ENCODE measurements around the gene RRP1.
A peak's percentile ranks its signal among the peaks of the same experiment; 100 is the strongest.

The RRP1 gene

DNA sequence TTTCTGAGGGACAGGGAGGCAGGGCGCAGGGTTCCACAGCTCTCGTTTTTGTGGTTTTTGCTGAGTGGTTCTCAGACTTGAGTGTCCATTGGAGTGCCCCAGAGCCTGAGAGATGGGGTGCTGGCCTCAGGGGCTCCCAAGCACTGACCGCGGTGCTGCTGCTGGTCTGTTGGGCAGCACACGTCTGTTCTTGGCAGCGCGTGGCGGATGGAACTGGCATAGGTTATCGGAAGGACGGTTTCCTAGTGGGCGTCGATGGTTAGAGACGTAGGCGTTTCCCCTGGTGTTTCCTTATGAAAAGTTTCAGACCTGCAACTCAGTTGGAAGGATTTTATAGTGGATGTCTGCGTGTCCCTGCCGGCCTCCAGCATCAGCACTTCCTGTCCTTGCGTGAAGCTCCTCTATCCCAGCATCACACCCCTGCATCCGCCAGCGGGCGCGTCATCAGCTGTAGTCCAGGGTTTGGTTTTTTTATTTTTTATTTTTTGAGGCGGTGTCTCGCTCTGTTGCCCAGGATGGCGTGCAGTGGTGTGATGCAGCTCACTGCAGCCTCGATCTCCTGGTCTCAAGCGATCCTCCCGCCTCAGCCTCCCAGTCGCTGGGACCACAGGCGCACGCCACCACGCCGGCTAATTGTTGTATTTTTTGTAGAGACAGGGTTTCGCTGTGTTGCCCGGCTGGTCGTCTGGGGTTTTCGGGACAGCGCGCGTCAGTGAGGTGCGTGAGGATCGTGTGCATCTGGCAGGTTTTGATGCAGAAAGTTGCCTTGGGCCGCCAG, 11.8 kb downstream of the RRP1 start:
- H3K36me3 Mint-ChIP-seq: peaks cover 86% of the 10 kb centered on the region
- H3K27me3 Mint-ChIP-seq: no peaks in the 10 kb centered on the region
- no peak overlapping the region for H3K4me3 Mint-ChIP-seq
- H3K4me1 Mint-ChIP-seq: peaks cover 28% of the 10 kb centered on the region
- ATAC-seq: no peak
- H3K27ac Mint-ChIP-seq: no peak overlapping the region
- H3K9me3 Mint-ChIP-seq: no peaks in the 10 kb centered on the region

DNA sequence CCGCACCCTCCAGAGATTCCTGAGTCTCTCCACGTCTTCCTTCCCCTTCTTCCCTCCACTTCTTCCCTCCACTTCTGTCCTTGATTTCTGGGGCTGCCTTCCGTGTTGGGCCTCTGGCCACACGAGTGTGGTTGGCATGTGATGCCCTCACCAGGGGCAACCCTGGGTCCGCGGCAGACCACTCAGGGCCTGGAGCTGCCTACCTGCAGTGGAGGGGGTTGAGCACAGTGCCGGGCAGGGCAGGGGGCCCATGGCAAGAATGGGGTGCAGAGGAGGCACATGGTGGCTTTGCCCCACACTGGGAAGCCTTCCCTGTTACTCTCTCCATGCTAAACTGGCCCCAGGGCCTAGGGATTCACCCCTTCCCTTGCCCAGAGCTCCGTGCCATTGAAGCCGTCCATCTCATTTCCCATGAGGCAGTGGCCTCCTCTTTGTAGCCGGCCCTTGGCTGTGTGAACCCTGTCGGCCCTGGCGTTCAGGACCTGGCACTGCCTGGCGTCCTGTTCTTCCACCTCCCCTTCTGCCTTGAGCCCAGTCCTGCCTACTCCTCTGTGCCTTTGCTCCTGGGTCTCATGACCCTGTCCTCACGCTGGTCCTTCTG, 13.4 kb downstream of the RRP1 start:
- Mint-ChIP-seq H3K27ac (peak overlapping the region; percentile 89), H3K4me3 (no peak overlapping the region), H3K9me3 (no peaks in the 10 kb centered on the region), H3K27me3 (no peaks in the 10 kb centered on the region), H3K36me3 (peaks cover 72% of the 10 kb centered on the region), H3K4me1 (peaks cover 39% of the 10 kb centered on the region)
- no peak for ATAC-seq

DNA sequence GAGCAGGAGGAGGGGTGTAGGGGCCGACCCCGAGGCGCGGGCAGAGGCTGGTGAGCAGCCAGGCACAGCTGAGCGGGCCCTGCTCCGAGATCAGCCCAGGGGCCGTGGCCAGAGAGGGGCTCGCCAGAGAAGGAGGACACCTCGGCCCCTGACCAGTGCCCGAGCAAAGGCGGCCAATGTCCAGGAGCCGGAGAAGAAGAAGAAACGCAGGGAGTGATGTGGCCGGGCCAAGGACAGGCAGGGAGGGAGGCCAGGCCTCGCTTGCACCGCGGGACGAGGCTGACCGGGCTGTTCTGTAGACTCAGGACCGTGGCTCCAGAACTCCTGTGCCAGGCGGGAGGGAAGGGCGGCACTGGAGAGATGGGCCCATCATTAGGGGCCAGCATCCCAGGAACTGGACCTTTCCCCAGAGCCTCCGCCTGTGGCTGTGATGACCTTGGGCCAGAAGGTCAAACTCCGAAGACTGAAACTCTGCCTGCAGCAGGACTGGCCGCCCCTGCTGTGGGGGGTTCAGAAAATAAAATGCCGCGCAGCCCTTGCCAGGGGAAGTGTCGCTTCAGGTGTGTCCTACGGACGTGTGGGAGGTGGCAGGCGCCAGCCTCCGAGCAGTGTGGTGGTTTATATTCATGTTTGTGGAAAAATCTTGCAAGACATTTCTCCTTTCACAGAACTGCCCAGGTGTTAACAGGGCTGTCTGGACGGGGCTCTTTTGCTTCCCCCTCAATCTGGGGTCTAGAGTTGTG, 14.4 kb downstream of the RRP1 start:
- Mint-ChIP-seq H3K9me3 (no peaks in the 10 kb centered on the region), H3K27ac (peak overlapping the region; percentile 89), H3K4me3 (no peak overlapping the region), H3K27me3 (no peaks in the 10 kb centered on the region), H3K4me1 (peaks cover 39% of the 10 kb centered on the region), H3K36me3 (peaks cover 63% of the 10 kb centered on the region)
- no peak for ATAC-seq

DNA sequence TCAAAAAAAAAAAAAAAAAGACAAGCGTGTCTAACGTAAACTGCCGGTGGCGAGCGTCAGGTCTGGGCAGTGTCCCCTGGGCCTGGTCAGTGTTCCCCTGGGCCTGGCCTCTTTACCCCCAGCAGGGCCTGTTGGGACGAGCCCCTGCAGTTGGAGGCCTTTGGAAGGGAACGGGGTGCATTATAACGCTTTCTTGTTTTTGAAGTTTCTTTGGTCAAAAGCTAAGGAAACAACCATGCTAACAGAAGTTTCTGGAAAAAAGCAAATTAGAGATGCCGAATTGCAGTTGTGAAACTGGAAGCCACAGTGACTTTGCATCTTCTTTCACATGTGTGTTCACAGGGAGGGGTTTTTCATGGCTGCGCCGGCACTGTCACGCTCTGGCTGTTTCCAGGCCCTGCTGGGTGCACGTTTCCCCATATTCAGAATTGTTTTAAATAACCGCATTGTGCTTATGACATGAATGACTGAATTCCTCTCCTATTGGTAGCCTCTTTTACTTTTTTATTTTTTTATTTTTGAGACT, 16.0 kb downstream of the RRP1 start:
- peaks cover 49% of the 10 kb centered on the region for H3K4me1 Mint-ChIP-seq
- H3K27ac Mint-ChIP-seq: peak overlapping the region; percentile 89
- peaks cover 55% of the 10 kb centered on the region for H3K36me3 Mint-ChIP-seq
- ATAC-seq: peak; percentile 97
- H3K27me3 Mint-ChIP-seq: peaks cover 12% of the 10 kb centered on the region
- no peaks in the 10 kb centered on the region for H3K9me3 Mint-ChIP-seq
- peak overlapping the region; percentile 48 for H3K4me3 Mint-ChIP-seq

DNA sequence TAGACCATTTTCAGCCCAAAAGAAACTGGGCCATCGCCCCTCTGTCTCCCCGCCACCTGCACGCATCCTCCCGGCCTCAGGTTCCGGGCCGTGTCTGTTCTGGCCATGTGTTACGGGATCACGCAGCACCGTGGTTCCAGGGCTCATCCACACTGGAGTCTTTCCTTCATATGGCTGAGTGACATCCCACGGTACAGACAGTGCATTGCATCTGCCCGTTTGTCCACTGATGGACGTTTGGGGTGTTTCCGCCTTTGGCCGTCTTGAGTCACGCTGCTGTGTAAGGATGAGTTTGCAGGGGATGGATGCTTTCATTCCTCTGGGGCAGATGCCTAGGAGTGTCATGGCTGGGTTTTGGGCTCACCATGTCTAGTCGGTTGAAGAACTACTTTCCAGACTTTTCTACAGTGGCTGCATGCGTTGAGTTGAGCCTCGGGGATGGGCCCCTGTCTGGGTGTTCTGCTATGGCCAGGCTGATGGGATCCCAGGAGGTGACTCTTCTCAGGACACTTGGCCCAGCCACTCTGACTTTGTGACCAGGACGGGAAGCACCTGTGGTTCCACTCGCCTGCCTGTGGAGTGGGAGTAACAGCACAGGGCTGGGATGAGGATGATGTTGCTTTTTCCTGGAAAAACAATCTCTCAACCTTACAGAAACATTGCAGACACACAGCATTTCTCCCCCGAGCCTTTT, 16.8 kb downstream of the RRP1 start:
- H3K27me3 Mint-ChIP-seq: peaks cover 20% of the 10 kb centered on the region

GRCh38 chr21:43808367-43808766, 19.0 kb downstream of the RRP1 start:
- H3K27ac Mint-ChIP-seq: no peak overlapping the region
- peaks cover 64% of the 10 kb centered on the region for H3K4me1 Mint-ChIP-seq
- peaks cover 31% of the 10 kb centered on the region for H3K36me3 Mint-ChIP-seq
- no peak for ATAC-seq
- H3K9me3 Mint-ChIP-seq: no peaks in the 10 kb centered on the region
- H3K27me3 Mint-ChIP-seq: peaks cover 32% of the 10 kb centered on the region
- no peak overlapping the region for H3K4me3 Mint-ChIP-seq

More for the DNA sequence above, 16.8 kb downstream of the RRP1 start:
- peaks cover 53% of the 10 kb centered on the region for H3K36me3 Mint-ChIP-seq
- ATAC-seq: no peak
- H3K4me1 Mint-ChIP-seq: peaks cover 58% of the 10 kb centered on the region
- H3K27ac Mint-ChIP-seq: peak overlapping the region; percentile 89
- H3K4me3 Mint-ChIP-seq: peak overlapping the region; percentile 48
- H3K9me3 Mint-ChIP-seq: no peaks in the 10 kb centered on the region

GRCh38 chr21:43808832-43809251, 19.5 kb downstream of the RRP1 start:
- no peak overlapping the region for H3K27ac Mint-ChIP-seq

DNA sequence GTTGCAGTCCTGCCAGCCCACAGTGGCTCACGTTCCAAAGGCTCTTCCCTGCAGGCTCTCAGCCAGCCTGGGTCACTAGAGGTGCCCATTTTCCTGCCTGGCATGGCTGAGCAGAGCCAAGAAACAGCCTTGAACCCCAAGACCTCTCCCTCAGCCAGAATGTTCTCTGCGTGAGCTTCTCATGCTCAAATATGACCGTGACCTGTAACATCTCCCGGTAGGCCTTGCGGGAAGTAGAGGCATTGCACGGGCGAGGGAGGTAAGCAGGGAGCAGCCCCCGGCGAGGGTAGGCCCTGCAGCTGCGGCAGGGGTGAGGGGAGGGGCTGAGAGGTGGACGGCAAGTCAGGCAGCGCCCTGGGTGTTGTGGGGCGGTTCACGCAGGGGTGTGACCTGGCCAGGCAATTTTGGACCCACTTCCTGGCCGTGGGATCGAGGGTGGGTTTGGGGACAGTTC, 20.0 kb downstream of the RRP1 start:
- no peak overlapping the region for H3K27ac Mint-ChIP-seq
- no peaks in the 10 kb centered on the region for H3K9me3 Mint-ChIP-seq
- H3K27me3 Mint-ChIP-seq: peaks cover 36% of the 10 kb centered on the region
- peaks cover 23% of the 10 kb centered on the region for H3K36me3 Mint-ChIP-seq
- H3K4me1 Mint-ChIP-seq: peaks cover 56% of the 10 kb centered on the region
- no peak overlapping the region for H3K4me3 Mint-ChIP-seq
- no peak for ATAC-seq

More at GRCh38 chr21:43808832-43809251, 19.5 kb downstream of the RRP1 start:
- H3K36me3 Mint-ChIP-seq: peaks cover 27% of the 10 kb centered on the region
- no peak for ATAC-seq
- H3K4me1 Mint-ChIP-seq: peaks cover 59% of the 10 kb centered on the region
- H3K9me3 Mint-ChIP-seq: no peaks in the 10 kb centered on the region
- H3K4me3 Mint-ChIP-seq: no peak overlapping the region
- peaks cover 32% of the 10 kb centered on the region for H3K27me3 Mint-ChIP-seq

DNA sequence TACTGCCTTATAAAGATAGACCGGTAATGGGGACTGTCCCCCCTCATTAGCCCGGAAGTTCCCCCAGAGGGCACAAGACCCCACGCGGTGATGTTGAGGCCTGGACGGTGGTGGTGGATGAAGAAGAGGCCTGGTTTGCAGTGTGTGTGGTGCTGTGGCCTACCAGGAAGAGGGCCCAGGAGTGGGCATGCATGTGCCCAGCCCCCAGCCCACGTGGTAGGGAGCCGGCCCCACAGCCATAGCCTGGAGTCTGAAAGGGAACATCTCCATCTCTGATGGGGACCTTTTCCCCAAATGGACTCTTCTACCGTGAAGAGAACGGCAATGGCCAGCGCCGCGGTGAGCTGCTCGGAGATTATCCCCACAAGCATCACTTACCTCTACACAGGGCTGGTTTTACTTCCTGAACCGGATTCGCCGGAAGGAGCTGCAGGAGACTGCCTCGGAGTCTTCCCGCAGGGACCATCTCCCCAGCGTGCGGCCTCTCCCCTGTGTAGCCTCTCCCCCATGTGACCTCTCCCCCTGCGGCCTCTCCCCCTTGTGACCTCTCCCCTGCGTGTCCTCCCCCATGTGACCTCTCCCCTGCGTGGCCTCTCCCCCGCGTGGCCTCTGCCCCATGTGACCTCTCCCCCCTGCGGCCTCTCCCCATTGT, 20.6 kb downstream of the RRP1 start:
- ATAC-seq: no peak
- Mint-ChIP-seq H3K4me3 (no peak overlapping the region), H3K9me3 (no peaks in the 10 kb centered on the region), H3K27me3 (peaks cover 42% of the 10 kb centered on the region), H3K4me1 (peaks cover 59% of the 10 kb centered on the region), H3K27ac (no peak overlapping the region), H3K36me3 (peaks cover 23% of the 10 kb centered on the region)

GRCh38 chr21:43810505-43811261, 21.3 kb downstream of the RRP1 start:
- Mint-ChIP-seq H3K4me1 (peaks cover 54% of the 10 kb centered on the region), H3K27me3 (peaks cover 47% of the 10 kb centered on the region), H3K36me3 (peaks cover 22% of the 10 kb centered on the region), H3K4me3 (no peak overlapping the region), H3K9me3 (no peaks in the 10 kb centered on the region), H3K27ac (peak overlapping the region; percentile 38)
- ATAC-seq: peak; percentile 88

GRCh38 chr21:43811262-43812105, 22.1 kb downstream of the RRP1 start:
- peaks cover 55% of the 10 kb centered on the region for H3K27me3 Mint-ChIP-seq
- H3K4me1 Mint-ChIP-seq: peaks cover 46% of the 10 kb centered on the region
- no peaks in the 10 kb centered on the region for H3K9me3 Mint-ChIP-seq
- no peak overlapping the region for H3K4me3 Mint-ChIP-seq
- H3K27ac Mint-ChIP-seq: peak overlapping the region; percentile 38
- no peak for ATAC-seq
- H3K36me3 Mint-ChIP-seq: peaks cover 15% of the 10 kb centered on the region

- Mint-ChIP-seq H3K27ac (no peak overlapping the region), H3K4me3 (no peak overlapping the region)
Measured at GRCh38 chr21:43812139-43812821, 22.9 kb downstream of the RRP1 start.

More at GRCh38 chr21:43812139-43812821, 22.9 kb downstream of the RRP1 start:
- Mint-ChIP-seq H3K9me3 (no peaks in the 10 kb centered on the region), H3K4me1 (peaks cover 38% of the 10 kb centered on the region), H3K36me3 (peaks cover 15% of the 10 kb centered on the region), H3K27me3 (peaks cover 55% of the 10 kb centered on the region)
- ATAC-seq: no peak

All from stimulated activated memory B cell treated with anti-CD40 and anti-IgM and Interleukin-4, amounts not matched to agents 10 μg/mL and 1 μg/mL and 100 μg/mL, for 72 hours (primary cell).